Hepatocyte (in vitro differentiated cells): ENCODE results near the gene ZSCAN10.

Experiments used
- CTCF ChIP-seq: fragments of 200-600 bp; sonication (generic); IDR thresholded peaks from 2 replicates; pipeline ENCODE4 v1.5.1; 2016; ENCODE audit warnings: antibody characterized with exemption, mild to moderate bottlenecking; ENCODE audit not compliant: poor library complexity
- EZH2 ChIP-seq: fragments of 200-600 bp; sonication (generic); IDR thresholded peaks from 2 replicates; pipeline ENCODE4 v1.6.1; 2016; ENCODE audit warnings: antibody characterized with exemption, mild to moderate bottlenecking, borderline replicate concordance
- EZH2phosphoT487 ChIP-seq: fragments of 200-600 bp; sonication (generic); IDR thresholded peaks from one replicate; pipeline ENCODE4 v1.6.1; 2018; ENCODE audit warnings: antibody characterized with exemption, mild to moderate bottlenecking, low read depth, moderate library complexity; ENCODE audit not compliant: unreplicated experiment, severe bottlenecking

GRCh38 chr16:3075523-3075915 is 23.6 kb downstream of the ZSCAN10 start:
- no peak for TF ChIP-seq CTCF
- no peak for TF ChIP-seq EZH2
- TF ChIP-seq EZH2phosphoT487: no peak
